ENCODE data around the gene INPP4A. TPM values are rescaled to one million over a fixed set of nuclear protein-coding genes. Genes with fewer than 3 reads are reported as not detected.

The INPP4A gene
- total and polyA plus RNA-seq, 9 of the 15 experiments (the other 6 are each of a cell fraction or from before 2014, with no cell fraction given), result 1.8 to 15.7 (median 8.3) TPM

DNA sequence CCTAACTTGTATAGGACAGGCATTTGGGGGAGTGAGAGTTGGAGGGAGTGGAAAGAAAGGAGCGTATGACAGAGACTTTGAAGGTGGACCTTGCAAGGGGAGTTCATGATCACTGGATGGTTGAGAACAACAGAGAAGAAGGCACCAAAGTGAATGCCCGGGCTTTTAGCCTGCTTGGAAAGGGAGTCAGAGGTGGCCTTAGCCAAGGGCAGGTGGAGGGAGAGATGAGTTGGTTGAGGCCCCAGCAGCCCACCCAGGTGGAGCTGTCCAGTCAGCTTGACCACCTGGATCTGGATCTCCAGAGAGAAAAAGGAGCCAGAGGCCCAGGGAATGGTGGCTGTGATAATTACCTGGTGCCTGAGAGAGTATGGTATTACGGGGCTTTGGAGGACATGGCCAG is 90.1 kb downstream of the INPP4A start:
- Histone ChIP-seq H3K27me3 (ENCODE audit: control insufficient read depth in 2 of 2, insufficient read depth in 2 of 2, low read length in 2 of 2) (no peaks in the 10 kb centered on the region), H3K9ac (ENCODE audit: insufficient read depth in 1 of 2, low read depth in 2 of 2, low read length in 2 of 2) (peak overlapping the region in 1 of 2 experiments; percentile 28; a peak in 1 of 4 replicates), H3K4me1 (replicated peaks in 1 of 2; ENCODE audit: control insufficient read depth in 2 of 2, insufficient read depth in 2 of 2, low read length in 2 of 2) (no peaks in the 10 kb centered on the region), H3K9me3 (replicated peaks; ENCODE audit: control insufficient read depth, insufficient read depth, low read depth, low read length) (no peaks in the 10 kb centered on the region), H3K27ac (ENCODE audit: extremely low read depth, low read depth, low read length) (no peak overlapping the region), H3K9me1 (ENCODE audit: control insufficient read depth, insufficient read depth, low read length) (no peaks in the 10 kb centered on the region), H2AFZ (ENCODE audit: low read depth, low read length) (no peak overlapping the region), H3K79me2 (ENCODE audit: control insufficient read depth, insufficient read depth, low read length) (no peaks in the 10 kb centered on the region), H3K4me3 (no peak overlapping the region), H3K36me3 (ENCODE audit: control insufficient read depth, insufficient read depth, low read length) (peaks cover 16% of the 10 kb centered on the region; the same call in 2 of the 3 replicates), H4K20me1 (replicated peaks; ENCODE audit: control insufficient read depth, insufficient read depth, low read length) (0 out of 2 replicates have a peak, but pooled peaks cover 2% of the 10 kb centered on the region), H3K4me2 (ENCODE audit: insufficient read depth, low read length) (no peak overlapping the region)
- no peak for ATAC-seq
- no TSS peak for BruUV-seq (replicated peaks)
- no peak for FAIRE-seq
- intact Hi-C loops (cut with micrococcal nuclease) (no loop called here), in situ Hi-C loops (cut with MboI) (no loop called here)
- ChIA-PET POLR2A (interaction anchor here (0.6 to 0.8 kb wide), 2 partner anchors 12 to 247 kb away, joined by 3 read pairs; no protein-coding TSS in a partner anchor), CTCF (ENCODE audit: low intra/inter-chr PET ratio) (no interaction called here)
- TF ChIP-seq, protein P1, sequence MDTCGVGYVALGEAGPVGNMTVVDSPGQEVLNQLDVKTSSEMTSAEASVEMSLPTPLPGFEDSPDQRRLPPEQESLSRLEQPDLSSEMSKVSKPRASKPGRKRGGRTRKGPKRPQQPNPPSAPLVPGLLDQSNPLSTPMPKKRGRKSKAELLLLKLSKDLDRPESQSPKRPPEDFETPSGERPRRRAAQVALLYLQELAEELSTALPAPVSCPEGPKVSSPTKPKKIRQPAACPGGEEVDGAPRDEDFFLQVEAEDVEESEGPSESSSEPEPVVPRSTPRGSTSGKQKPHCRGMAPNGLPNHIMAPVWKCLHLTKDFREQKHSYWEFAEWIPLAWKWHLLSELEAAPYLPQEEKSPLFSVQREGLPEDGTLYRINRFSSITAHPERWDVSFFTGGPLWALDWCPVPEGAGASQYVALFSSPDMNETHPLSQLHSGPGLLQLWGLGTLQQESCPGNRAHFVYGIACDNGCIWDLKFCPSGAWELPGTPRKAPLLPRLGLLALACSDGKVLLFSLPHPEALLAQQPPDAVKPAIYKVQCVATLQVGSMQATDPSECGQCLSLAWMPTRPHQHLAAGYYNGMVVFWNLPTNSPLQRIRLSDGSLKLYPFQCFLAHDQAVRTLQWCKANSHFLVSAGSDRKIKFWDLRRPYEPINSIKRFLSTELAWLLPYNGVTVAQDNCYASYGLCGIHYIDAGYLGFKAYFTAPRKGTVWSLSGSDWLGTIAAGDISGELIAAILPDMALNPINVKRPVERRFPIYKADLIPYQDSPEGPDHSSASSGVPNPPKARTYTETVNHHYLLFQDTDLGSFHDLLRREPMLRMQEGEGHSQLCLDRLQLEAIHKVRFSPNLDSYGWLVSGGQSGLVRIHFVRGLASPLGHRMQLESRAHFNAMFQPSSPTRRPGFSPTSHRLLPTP (IDR thresholded peaks at IDR 0.05; ENCODE audit: borderline replicate concordance, extremely low read depth, insufficient read length), result no peak
- TF ChIP-seq TBL1XR1 (IDR thresholded peaks at IDR 0.05; ENCODE audit: low read length in 2 of 2), result no peak
- TF ChIP-seq BCOR (IDR thresholded peaks at IDR 0.05), result no peak
- TF ChIP-seq, protein P2, sequence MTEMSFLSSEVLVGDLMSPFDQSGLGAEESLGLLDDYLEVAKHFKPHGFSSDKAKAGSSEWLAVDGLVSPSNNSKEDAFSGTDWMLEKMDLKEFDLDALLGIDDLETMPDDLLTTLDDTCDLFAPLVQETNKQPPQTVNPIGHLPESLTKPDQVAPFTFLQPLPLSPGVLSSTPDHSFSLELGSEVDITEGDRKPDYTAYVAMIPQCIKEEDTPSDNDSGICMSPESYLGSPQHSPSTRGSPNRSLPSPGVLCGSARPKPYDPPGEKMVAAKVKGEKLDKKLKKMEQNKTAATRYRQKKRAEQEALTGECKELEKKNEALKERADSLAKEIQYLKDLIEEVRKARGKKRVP (CRISPR knock-in tag; IDR thresholded peaks at IDR 0.05), result no peak
- TF ChIP-seq ESRRA (IDR thresholded peaks at IDR 0.05; ENCODE audit: borderline replicate concordance, low read depth), result no peak
- no peak for TF ChIP-seq GTF2A2 (tag; IDR thresholded peaks at IDR 0.05)
- TF ChIP-seq ILK (tag; IDR thresholded peaks at IDR 0.05; ENCODE audit: borderline replicate concordance, low read depth), result no peak
- no peak for TF ChIP-seq STAG1 (CRISPR knock-in tag; IDR thresholded peaks at IDR 0.05; ENCODE audit: borderline replicate concordance)
- TF ChIP-seq ZNF584 (CRISPR knock-in tag; IDR thresholded peaks at IDR 0.05; ENCODE audit: low read depth), result no peak
- no peak for TF ChIP-seq HDAC1 (IDR thresholded peaks at IDR 0.05)
- no peak for TF ChIP-seq HNRNPLL (IDR thresholded peaks at IDR 0.05; ENCODE audit: low read depth, low read length, poor library complexity, severe bottlenecking)
- no peak for TF ChIP-seq MXI1 (IDR thresholded peaks at IDR 0.05; ENCODE audit: low read depth, low read length)
- DNase-seq (ENCODE audit: extremely low read depth in 1 of 4, low spot score in 3 of 4), result no peak
- WGBS (ENCODE audit: insufficient coverage, low coverage, missing lambda C conversion rate), result 86% methylated on average over 2 of the region's 3 CpGs
